SU-DHL-6 (cell line): Measurements from ENCODE around the gene MADD.

Source experiments
- CTCF ChIP-seq: fragments of 200-600 bp; sonication (generic); IDR thresholded peaks from one replicate; pipeline ENCODE4 v1.5.1; 2017; ENCODE audit warnings: antibody characterized with exemption, mild to moderate bottlenecking, low read length, moderate library complexity; ENCODE audit not compliant: insufficient read depth, poor library complexity, severe bottlenecking
- EZH2phosphoT487 ChIP-seq: fragments of 200-600 bp; sonication (generic), shearing (Covaris generic); conservative IDR thresholded peaks from 2 replicates; pipeline ENCODE4 v1.6.1; 2018; ENCODE audit warnings: mild to moderate bottlenecking, antibody characterized with exemption, low read length, moderate library complexity, mixed read lengths

- TF ChIP-seq CTCF (no peak), EZH2phosphoT487 (no peak)
Measured at GRCh38 chr11:47254386-47254785, 15.5 kb upstream of the MADD start.
